ENCODE measurements around the gene NFIX. TPM values are rescaled to one million over a fixed set of nuclear protein-coding genes. Genes with fewer than 3 reads are reported as not detected.

NFIX gene
- total and polyA plus RNA-seq, 2 experiments from 2014 or later = 0.06 to 0.14 TPM

DNA sequence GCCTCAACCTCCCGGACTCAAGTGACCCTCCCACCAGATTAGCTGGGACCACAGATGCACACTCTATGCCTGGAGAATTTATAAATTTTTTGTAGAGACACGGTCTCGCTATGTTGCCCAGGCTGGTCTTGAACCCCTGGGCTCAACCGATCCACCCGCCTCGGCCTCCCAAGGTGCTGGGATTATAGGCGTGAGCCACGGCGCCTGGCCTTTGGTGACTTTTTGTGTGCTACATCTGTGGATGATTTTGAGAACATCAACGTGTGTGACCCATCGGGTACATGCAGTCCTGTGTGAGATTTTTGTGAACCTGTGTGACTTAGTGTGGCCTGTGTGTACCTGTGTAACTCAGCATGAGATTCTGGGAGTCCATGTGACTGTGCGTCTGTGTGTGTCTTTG, 8.5 kb upstream of the NFIX start (continued):
- no peak for TF ChIP-seq CREB1 (CRISPR knock-in tag; IDR thresholded peaks at IDR 0.05; ENCODE audit: low read depth)

DNA sequence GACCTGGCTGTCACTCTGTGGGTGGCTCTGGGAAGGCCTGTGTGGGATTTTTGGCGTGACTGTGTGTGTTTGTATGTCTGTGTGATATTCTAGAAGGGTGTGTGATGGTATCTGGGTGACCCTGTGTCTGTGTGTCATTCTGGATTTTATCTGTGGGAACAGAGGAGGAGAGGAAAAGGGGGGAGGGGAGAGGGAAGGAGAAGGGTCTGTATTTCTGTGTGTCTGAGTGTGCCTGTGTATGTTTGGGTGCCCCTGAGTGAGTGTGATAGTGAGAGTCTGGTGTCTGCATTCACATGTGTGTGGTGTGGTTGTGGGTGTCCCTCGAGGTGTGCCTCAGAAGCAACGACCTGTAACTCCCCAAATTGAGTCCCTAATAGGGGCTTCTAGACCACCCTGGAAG, 8.1 kb upstream of the NFIX start:
- Histone ChIP-seq H2AFZ (no peak overlapping the region), H3K27me3 (ENCODE audit: insufficient read depth) (peaks cover 45% of the 10 kb centered on the region), H3K4me1 (ENCODE audit: insufficient read depth) (no peaks in the 10 kb centered on the region; the same call in 1 of the 2 replicates), H3K79me2 (replicated peaks; ENCODE audit: insufficient read depth) (no peaks in the 10 kb centered on the region), H3K4me2 (no peak overlapping the region), H3K4me3 (no peak overlapping the region), H3F3A (replicated peaks; ENCODE audit: low read depth) (peaks cover 13% of the 10 kb centered on the region; the same call in 1 of the 2 replicates), H3K9me2 (ENCODE audit: insufficient read depth) (no peaks in the 10 kb centered on the region), H3K27ac (ENCODE audit: low read depth) (no peak overlapping the region), H4K20me1 (replicated peaks; ENCODE audit: insufficient read depth) (no peaks in the 10 kb centered on the region), H3K36me3 (ENCODE audit: insufficient read depth) (no peaks in the 10 kb centered on the region)
- Mint-ChIP-seq H3K36me3 (ENCODE audit: low read depth) (no peaks in the 10 kb centered on the region), H3K27ac (no peak overlapping the region), H3K9me3 (no peaks in the 10 kb centered on the region), H3K4me3 (no peak overlapping the region; the same call in 2 of the 3 replicates), H3K4me1 (peaks cover 12% of the 10 kb centered on the region), H3K27me3 (ENCODE audit: insufficient read depth, low read depth, poor library complexity) (peaks cover 35% of the 10 kb centered on the region)
- TF ChIP-seq NANOG (IDR thresholded peaks at IDR 0.05; ENCODE audit: borderline replicate concordance) (no peak), ZNF114 (CRISPR knock-in tag; IDR thresholded peaks at IDR 0.05) (no peak), JUNB (IDR thresholded peaks at IDR 0.05; ENCODE audit: unreplicated experiment) (no peak), ZNF331 (CRISPR knock-in tag; IDR thresholded peaks at IDR 0.05; ENCODE audit: low read depth) (no peak), EZH2 (IDR thresholded peaks at IDR 0.05; ENCODE audit: low read depth, unreplicated experiment) (no peak), STAT1 (IDR thresholded peaks at IDR 0.05; ENCODE audit: unreplicated experiment) (no peak)
- TF ChIP-seq, protein P1, sequence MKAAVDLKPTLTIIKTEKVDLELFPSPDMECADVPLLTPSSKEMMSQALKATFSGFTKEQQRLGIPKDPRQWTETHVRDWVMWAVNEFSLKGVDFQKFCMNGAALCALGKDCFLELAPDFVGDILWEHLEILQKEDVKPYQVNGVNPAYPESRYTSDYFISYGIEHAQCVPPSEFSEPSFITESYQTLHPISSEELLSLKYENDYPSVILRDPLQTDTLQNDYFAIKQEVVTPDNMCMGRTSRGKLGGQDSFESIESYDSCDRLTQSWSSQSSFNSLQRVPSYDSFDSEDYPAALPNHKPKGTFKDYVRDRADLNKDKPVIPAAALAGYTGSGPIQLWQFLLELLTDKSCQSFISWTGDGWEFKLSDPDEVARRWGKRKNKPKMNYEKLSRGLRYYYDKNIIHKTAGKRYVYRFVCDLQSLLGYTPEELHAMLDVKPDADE (IDR thresholded peaks at IDR 0.05) = no peak
- TF ChIP-seq, protein P2, sequence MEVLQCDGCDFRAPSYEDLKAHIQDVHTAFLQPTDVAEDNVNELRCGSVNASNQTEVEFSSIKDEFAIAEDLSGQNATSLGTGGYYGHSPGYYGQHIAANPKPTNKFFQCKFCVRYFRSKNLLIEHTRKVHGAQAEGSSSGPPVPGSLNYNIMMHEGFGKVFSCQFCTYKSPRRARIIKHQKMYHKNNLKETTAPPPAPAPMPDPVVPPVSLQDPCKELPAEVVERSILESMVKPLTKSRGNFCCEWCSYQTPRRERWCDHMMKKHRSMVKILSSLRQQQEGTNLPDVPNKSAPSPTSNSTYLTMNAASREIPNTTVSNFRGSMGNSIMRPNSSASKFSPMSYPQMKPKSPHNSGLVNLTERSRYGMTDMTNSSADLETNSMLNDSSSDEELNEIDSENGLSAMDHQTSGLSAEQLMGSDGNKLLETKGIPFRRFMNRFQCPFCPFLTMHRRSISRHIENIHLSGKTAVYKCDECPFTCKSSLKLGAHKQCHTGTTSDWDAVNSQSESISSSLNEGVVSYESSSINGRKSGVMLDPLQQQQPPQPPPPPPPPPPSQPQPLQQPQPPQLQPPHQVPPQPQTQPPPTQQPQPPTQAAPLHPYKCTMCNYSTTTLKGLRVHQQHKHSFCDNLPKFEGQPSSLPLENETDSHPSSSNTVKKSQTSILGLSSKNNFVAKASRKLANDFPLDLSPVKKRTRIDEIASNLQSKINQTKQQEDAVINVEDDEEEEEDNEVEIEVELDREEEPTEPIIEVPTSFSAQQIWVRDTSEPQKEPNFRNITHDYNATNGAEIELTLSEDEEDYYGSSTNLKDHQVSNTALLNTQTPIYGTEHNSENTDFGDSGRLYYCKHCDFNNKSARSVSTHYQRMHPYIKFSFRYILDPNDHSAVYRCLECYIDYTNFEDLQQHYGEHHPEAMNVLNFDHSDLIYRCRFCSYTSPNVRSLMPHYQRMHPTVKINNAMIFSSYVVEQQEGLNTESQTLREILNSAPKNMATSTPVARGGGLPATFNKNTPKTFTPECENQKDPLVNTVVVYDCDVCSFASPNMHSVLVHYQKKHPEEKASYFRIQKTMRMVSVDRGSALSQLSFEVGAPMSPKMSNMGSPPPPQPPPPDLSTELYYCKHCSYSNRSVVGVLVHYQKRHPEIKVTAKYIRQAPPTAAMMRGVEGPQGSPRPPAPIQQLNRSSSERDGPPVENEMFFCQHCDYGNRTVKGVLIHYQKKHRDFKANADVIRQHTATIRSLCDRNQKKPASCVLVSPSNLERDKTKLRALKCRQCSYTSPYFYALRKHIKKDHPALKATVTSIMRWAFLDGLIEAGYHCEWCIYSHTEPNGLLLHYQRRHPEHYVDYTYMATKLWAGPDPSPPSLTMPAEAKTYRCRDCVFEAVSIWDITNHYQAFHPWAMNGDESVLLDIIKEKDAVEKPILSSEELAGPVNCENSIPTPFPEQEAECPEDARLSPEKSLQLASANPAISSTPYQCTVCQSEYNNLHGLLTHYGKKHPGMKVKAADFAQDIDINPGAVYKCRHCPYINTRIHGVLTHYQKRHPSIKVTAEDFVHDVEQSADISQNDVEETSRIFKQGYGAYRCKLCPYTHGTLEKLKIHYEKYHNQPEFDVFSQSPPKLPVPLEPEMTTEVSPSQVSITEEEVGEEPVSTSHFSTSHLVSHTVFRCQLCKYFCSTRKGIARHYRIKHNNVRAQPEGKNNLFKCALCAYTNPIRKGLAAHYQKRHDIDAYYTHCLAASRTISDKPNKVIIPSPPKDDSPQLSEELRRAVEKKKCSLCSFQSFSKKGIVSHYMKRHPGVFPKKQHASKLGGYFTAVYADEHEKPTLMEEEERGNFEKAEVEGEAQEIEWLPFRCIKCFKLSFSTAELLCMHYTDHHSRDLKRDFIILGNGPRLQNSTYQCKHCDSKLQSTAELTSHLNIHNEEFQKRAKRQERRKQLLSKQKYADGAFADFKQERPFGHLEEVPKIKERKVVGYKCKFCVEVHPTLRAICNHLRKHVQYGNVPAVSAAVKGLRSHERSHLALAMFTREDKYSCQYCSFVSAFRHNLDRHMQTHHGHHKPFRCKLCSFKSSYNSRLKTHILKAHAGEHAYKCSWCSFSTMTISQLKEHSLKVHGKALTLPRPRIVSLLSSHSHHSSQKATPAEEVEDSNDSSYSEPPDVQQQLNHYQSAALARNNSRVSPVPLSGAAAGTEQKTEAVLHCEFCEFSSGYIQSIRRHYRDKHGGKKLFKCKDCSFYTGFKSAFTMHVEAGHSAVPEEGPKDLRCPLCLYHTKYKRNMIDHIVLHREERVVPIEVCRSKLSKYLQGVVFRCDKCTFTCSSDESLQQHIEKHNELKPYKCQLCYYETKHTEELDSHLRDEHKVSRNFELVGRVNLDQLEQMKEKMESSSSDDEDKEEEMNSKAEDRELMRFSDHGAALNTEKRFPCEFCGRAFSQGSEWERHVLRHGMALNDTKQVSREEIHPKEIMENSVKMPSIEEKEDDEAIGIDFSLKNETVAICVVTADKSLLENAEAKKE (CRISPR knock-in tag; IDR thresholded peaks at IDR 0.05) = no peak
- TF ChIP-seq, protein P3, sequence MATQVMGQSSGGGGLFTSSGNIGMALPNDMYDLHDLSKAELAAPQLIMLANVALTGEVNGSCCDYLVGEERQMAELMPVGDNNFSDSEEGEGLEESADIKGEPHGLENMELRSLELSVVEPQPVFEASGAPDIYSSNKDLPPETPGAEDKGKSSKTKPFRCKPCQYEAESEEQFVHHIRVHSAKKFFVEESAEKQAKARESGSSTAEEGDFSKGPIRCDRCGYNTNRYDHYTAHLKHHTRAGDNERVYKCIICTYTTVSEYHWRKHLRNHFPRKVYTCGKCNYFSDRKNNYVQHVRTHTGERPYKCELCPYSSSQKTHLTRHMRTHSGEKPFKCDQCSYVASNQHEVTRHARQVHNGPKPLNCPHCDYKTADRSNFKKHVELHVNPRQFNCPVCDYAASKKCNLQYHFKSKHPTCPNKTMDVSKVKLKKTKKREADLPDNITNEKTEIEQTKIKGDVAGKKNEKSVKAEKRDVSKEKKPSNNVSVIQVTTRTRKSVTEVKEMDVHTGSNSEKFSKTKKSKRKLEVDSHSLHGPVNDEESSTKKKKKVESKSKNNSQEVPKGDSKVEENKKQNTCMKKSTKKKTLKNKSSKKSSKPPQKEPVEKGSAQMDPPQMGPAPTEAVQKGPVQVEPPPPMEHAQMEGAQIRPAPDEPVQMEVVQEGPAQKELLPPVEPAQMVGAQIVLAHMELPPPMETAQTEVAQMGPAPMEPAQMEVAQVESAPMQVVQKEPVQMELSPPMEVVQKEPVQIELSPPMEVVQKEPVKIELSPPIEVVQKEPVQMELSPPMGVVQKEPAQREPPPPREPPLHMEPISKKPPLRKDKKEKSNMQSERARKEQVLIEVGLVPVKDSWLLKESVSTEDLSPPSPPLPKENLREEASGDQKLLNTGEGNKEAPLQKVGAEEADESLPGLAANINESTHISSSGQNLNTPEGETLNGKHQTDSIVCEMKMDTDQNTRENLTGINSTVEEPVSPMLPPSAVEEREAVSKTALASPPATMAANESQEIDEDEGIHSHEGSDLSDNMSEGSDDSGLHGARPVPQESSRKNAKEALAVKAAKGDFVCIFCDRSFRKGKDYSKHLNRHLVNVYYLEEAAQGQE (IDR thresholded peaks at IDR 0.05; ENCODE audit: unreplicated experiment) = no peak
- no peak for DNase-seq (ENCODE audit: low spot score)
- no peak for ATAC-seq

Data from GM23338 (cell line).